Superior temporal gyrus (tissue), 1 donor: ENCODE results near the gene CDK14.

Source experiments
- DNase-seq: peaks from one replicate; pipeline ENCODE4 v3.0.0-alpha.2; 2016; ENCODE audit errors: extremely low spot score

The CDK14 gene

DNA sequence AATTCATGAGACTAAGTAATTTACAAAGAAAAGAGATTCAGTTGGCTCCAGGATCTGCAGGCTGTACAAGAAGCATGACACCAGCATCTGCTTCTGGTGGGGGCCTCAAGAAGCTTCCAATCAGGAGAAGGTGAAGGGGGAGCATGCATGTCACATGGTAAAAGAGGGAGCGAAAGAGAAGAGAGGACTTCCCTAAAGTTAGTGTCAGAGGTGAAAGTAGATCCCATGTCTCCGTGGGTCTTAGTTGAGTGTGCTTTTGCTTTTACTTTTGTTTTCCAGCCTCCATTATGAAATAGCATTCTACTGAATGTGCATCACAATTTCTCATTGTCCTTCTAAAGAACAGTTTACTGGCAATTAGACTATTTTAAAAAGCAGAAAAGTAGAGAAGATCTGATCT is 454.6 kb downstream of the CDK14 start:
- no peak for DNase-seq

DNA sequence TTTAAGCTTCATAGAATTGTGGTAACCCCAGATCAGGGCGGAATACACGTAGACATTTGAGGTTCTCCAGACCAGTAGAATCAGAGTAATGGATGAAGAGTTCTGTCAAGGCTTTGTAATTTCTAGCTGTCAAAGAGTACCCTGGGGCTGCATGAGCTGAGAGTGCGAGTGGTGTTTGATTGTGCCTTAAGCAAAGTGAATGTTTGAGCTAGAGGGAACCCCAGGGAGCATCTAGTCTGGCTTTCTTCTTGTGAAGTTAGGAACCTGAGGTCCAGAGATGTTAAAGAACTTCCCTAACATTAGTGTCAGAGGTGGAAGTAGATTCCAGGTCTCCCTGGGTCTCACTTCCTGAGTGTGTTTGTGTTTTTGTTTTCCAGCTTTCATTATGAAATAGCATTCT is 455.8 kb downstream of the CDK14 start:
- no peak for DNase-seq

DNA sequence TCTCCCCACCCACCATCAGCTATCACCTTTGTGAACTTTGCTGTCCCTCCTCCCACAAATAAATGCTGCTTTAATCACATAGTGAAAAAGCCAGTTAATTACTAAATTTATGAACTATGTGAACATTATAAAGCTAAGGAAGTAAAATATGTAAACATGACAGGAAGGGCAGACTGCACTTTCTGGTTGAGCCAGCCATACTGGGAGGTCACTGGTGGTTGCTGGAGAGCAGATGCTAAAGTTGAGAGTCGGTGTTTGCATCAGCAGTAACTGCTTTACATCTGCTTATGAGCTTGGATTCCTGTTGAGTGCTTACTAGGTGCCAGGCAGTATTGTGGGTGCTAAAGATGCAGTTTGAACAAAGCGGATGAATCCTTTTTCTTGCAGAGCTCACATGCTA is 458.3 kb downstream of the CDK14 start:
- no peak for DNase-seq

DNA sequence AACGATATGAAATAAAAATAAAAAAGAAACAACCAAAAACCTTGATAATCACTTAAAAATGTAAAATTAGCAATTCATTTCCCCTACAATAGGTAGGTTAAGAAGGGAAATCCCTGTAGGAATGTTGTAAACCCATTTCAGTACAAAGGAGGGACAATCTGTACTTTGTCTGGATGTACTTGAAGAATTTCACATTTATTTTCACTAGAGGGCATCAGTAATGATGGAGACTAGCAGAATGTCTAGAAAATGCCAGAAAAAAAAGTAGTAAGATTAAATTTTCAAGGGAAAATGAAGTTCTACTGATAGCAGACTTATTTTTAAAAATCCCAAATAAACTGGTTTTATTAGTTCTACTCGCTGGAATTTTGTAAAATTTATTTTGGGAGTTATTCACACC is 459.1 kb downstream of the CDK14 start:
- DNase-seq: no peak

DNA sequence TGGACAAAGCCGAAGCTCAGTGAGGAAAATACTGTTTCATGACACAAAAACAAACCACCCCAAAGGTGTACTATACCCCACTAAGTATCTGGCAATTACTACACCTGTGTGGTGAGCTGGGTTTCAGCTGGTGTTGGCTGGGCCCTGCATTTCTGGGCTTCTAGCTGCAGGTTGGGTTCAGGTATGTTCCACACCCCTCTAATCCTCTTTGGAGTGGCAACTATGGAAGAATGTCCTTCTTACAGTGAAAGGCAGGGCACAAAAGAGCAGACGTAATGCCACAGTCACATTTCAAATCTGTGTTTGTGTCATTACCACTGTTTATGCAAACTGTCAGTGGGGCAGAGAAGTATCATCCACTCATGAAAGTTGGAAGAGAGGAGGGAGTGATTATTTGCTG is 466.6 kb downstream of the CDK14 start:
- DNase-seq: no peak

DNA sequence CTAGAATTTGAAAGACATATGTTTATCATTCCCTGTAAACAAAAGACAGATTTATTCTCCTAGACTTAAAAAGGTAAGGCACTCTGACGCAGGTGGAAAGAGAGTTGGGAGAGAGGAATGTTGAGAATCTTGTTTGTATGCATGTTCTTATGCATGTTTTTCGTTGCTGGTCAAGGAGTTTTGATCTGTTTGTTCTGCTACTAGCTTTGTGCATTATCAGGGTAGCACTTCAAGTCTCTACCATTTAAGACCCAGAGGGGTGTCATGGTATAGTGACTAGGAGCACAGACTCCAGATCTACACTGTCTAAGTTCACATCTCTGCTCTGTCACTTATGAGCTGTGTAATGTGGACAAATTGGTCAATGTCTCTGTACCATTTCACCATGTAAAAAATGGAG is 467.9 kb downstream of the CDK14 start:
- no peak for DNase-seq

DNA sequence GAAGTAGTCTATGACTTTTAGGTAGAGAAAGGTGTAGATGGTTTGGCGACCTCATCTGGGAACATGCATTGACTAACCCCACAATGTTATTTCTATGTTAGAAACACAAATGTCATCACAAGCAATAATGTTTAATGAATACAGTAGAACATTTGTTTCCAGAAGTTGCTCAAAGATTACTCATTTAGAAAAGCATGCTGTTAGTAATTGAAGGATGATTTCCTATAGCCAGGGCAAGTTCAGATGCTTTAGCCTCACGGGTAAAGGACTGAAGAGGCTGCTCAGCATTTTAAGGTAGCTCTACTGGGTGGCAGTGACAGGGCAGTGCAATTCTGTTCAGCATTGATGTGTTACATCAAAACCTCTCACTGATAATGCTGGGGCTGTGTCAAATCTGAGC is 468.8 kb downstream of the CDK14 start:
- DNase-seq: no peak

DNA sequence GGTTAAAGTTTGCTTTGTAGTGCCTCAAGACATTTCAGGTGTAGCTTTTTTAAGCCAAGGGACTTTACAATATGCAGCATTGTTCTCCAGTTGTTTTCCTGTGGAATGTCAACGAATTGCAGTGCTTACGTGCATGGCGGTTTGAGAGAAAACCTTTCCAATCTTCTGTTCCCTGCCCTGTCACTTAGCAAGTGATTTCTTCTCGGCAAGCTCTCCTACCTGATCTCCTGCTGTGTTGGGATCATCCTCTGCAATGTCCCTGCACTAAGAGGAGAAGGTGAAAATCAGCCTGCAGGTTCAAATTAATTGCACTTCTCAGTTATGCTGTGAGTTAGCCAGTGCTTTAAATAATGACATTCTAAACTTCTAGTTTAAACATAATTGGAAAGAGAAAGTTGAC is 470.5 kb downstream of the CDK14 start:
- DNase-seq: no peak

DNA sequence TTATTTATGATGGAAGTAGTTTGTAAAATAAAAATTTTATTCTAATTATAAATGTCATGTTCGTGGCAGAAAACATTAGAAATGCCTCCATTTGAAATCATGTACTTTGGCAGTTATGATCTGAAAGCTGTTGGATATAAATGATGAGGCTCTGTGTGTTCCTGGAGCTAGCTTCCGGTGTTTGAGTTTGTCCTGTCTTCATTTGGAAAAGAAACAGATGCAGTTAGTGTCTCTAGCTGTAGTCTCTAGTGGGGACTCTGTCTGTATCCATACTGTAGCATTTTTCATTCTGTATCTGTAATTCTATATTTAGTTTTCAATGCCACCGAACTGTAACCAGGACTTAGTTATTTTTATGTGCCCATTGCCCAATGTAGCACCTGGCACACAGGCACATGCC is 471.1 kb downstream of the CDK14 start:
- no peak for DNase-seq

DNA sequence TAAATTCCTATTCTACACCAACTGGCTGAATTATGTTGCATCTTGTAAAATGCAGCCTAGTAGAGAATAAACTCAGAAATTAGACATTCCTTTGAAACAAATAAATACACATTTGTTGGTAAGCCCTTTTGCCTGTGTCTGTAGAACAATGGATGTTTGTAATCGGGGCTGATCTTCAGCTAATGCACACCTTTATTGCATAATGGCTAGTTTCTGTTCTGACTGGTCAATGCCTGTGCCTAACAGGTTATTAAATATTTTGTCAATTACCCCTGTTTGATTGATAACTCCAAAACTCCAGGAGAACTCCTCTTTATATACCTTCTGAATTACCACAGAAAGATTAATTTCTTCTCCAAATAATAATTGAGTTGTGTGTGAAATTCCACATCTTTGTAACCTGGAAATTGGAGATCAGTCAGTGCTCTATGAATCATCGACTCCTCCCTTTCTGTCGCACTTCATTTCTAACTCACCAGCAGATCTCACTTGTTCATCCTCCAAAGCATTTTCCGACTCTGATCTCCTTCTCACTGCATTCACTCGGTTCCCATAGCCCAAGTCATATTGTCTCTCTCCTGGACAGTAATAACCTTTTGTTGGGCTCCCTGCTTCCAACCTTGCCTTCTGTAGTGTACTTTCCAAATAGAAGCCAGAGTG is 472.1 kb downstream of the CDK14 start:
- DNase-seq: no peak

DNA sequence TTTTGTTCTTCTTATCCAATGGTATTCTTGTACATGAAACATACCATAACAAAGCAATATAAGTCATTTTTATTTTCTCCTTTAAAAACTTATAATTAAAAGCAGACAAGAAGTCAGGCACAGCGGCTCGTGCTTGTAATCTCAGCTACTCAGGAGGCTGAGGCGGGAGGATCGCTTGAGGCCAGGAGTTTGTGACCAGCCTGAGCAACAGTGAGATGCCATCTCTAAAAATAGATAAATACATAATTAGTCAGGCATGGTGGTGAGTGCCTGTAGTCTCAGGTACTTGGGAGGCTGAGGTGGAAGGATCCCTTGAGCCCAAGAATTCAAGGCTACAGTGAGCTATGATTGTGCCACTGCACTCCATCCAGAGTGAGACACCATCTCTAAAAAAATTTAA is 473.0 kb downstream of the CDK14 start:
- DNase-seq: no peak

DNA sequence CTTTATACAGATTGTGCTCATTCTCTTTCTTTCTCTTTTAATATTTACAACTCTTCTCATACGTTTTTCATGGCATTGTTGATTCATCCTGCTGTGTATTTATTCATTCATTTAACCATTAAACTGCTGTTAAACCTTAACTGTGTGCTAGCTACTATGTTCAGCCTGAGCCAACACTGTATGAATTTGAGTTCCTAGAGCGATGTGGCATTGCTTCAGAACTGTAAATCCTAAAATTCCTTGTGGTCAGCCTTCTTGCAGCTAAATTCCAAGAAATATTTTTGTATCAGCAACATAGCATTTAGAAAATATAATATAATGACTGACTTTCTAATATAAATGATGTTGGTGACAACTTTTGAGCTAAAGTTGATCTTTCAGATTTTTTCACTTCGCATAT is 483.4 kb downstream of the CDK14 start:
- no peak for DNase-seq

DNA sequence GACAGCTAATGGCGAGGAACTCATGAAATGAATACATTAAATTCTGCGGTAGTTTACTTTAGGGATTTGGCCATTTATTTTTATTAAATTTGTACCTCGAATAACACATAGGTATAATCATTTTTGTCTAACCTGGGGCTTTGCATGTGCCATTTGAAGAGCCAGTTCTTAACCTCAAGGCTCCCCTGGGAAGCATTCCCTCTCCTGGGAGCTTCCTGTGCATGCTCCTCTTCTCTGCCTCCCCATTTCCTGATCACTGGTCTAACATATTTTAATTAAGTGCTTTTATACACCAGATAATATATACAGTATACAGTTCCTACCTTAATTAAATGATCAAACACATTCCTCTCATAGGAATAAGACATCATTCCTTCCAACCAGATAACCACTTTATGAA is 484.2 kb downstream of the CDK14 start:
- DNase-seq: no peak

DNA sequence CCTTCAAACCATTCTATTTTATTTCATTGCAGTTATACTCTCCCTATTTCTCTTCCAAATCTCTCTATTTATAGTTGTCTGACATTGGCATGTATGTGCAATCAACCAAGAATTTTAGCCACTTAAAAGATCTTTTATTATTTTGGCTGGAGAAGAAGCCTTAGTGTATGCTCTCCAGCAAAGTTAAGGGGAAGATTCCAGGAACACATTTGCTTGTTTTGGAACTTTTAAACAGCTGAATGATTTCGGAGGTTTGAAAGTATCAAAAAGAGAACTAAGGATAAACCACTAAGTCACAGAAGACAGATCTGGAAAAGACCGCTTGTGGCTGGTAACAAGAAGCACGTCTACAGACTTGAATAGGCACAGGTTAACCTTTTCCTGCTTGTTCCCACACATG is 485.9 kb downstream of the CDK14 start:
- peak; percentile 36 for DNase-seq

DNA sequence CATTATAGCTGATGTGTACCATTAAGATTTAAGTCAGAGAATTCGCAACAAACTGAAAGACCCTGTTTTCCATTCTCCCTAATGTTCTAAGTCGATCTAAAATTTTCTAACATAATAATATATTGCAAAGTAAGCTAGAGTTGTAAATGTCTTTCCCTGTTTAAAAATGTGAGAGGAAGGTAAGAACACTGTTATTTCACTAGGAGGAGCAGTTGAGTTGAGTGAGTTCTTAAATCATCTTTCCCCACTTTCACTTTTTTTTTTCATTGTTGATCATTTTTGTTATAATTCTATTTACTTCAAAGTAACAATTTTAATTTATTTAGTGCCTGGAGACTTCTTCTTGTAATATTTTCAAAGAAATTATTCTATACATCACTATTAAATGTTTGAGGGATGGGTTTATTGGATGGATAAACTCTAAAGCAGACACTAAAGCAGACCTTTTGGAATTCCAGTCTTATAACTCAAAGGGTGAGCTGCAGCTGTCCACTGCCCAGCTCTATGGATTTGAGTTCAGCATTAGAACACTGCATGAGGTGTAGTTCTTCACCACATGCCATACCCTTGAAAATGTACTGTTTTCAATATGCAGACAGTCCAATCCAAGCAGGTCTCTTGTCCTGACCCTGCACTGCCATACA is 486.9 kb downstream of the CDK14 start:
- peak; percentile 55 for DNase-seq

DNA sequence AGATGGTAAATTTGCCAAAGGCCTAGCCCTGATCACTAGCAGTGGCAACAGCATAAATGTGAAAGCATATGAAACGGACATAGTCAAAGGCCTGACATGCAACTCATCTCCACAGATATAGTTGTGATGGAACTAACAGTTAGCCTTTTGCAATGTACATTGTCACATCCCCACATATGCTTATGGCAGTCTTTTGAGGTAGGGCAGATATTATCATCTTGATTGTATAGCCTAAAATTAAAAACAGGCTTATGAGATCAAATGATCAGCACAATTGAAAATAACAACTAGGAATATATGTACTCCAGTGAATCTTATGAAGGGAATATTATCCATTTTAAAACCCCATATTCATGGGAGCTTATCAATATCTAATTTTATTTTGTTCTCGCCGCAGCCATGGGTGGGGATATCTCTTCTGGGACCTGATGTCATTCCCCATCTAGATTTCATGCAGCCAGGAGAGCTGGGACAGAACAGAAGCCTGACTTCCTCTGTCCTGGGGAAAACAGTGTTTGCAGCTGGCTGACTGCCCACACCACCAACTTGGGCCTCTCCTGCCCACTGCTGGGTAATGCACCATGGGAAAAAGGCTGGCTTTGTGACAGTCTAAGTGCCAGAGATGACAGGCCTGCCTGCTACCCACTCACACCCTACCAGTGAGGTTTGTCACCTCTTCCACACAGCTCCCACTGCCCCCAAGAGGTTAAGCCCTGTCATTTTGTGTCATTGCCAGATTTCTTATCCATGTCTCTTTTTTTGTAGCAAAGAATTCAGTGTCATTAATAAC is 487.9 kb downstream of the CDK14 start:
- no peak for DNase-seq

DNA sequence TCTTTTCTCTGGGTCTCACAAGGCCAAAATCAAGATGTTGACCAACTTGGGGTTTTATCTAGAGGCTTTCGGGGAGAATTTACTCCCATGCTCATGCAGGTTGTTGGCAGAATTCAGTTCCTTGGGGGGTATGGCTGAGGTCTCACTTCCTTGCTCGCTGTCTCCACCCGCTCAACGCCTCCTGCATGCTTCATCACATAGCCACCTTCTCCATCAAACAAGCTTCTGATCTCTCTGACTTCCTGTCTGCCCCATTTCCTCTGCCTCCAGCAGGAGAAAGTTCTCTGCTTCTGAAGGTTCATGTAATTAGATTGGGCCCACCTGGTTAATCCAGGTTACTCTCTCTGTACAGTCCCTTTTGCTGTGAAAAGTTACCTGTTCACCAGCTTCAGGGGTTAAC is 489.1 kb downstream of the CDK14 start:
- DNase-seq: no peak

DNA sequence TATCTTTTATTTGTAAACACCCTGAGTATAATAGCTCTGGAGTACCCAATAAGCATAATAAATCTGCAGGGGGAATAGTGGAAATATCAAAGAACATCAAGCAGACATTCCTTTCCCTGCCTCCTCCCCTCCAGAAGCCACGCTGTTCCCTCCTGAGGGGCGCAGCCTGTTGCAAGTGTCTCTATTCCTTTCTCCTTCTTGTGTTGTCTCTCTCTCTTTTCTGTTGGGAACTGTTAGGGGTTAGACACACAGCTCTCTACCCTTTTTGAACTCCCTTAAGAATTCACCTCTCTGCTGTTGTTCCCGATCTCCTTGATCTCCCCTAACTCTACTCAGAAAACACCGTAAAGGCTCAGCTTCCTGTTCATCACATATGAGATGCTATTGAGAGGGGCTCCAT is 490.1 kb downstream of the CDK14 start:
- no peak for DNase-seq

DNA sequence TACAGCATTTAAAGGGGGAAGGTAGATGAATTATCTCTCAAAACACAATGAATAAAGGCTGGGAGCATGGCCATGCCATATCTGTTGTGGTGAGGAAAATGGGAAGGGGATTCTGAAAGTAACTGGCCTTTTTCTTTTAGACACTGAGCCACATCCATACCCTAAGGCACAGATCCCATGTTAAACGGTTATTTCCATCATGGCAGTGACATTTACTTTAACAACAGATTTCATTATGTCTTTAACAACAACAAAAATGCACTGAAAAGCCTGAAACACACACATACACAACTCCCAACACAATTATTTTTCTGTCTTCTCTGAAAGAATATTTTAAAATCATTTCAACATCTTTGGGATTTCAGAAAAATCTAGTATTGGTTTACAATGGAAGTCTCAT is 492.0 kb downstream of the CDK14 start:
- no peak for DNase-seq

DNA sequence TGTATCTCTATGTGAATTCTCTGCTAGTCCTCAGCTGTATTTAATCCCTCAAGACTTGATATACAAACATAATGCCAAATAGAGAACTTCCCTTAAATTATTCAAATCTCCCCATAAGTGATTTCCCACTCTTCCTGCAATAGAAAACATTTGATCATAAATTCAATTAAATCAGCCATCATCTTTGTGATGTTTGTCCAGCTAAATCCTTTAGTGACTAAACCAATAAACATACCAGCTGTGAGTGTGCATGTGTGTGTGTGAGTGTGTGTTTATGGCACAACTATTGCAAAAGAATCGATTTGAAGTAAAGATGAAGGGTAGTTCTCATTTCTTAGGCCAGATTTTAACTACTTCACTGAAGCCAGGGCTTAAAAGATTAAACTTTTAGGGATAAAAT is 492.6 kb downstream of the CDK14 start:
- DNase-seq: no peak

DNA sequence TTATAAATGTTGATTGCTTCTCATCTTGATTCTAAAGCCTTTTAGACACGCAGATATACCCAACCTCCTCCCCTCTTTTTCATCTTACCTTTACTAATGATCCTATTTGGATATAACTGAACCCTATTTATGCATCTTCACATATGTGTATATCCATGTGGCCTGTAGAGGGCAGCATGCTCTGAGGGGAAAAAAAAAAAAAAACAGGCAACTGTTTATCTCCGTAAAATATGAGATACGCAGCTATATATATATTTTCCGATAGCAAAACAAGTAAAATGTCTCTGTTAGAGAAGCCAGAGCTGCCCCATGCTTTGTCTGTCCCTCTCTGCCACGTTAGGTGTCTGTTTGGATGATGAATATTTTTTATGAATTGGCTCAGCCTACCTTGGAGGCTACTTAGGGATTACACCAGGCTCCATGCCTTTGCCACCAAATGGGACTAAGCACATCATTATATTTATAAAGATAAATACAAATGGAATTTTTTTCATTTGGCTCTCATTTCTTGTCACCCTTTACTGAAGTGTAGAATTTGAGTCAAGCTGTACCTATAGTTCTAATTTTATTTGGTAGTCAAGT is 493.4 kb downstream of the CDK14 start:
- peak; percentile 77 for DNase-seq

DNA sequence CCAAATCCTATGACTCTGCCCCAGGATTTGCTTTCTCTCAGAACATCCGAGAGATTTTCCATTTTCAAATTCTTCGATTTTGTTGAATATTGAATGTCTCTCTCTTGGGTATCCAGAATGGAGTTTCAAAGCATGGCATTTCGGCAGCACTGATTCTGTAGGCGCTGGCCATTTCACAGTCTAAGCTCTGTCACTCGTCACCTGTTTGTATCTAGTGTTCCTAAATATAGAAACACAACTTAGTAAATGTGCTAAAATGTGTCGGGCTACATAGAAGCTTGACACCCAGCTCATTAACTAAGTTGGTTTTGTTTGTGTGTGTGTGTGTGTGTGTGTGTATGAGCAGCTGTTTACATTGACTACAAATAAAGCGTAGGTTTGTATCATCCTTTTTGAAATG is 494.6 kb downstream of the CDK14 start:
- DNase-seq: no peak

DNA sequence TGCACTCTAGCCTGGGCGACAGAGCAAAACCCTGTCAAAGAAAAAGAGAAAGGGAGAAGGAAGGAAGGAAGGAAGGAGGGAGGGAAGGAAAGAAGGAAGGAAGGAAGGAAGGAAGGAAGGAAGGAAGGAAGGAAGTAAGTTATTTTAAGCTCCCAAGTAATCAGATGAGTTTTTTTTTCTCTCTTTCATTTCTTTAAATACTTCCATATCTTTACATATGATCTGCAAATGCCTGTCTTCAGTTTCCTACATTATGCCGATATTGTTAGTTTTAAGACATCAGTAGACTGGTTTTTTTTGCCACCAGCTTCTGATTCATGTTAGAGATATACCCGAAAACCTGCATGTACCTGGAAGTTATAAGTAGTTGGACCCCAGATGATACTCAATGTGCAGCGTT is 495.5 kb downstream of the CDK14 start:
- no peak for DNase-seq
